Fibroblast of skin of abdomen (primary cell): ENCODE results near the gene SLC22A23. TPM values are rescaled to one million over a fixed set of nuclear protein-coding genes. Genes with fewer than 3 reads are reported as not detected.

ENCODE experiments used
- DNase-seq: peaks from one replicate; pipeline ENCODE4 v3.0.0-alpha.2; 2013
- polyA plus RNA-seq, 2 experiments: library from polyadenylated mRNA; unstranded; fragments of 120-200 nt; gene quantifications; one replicate each; pipeline ENCODE4 v1.2.1, GENCODE V29; 2013; ENCODE audit not compliant: insufficient read length in 2 of 2

SLC22A23 gene
- polyA plus RNA-seq (2013, experiment 1 of 2; ENCODE audit: insufficient read length): 2.4 TPM
- 2.2 TPM for polyA plus RNA-seq (2013, experiment 2 of 2; ENCODE audit: insufficient read length)

- peak; percentile 20 for DNase-seq
These were observed at the start of gene SLC22A23 for GRCh38 chr6:3456898-3457709. Gene SLC22A23, minus strand, starts transcription at chr6:3457050. Its CDS starts 491 bp downstream, at chr6:3456559.

GRCh38 chr6:3506200-3506599 lies 49.4 kb upstream of the SLC22A23 start:
- no peak for DNase-seq

GRCh38 chr6:3504938-3505805 lies 48.3 kb upstream of the SLC22A23 start:
- DNase-seq: no peak

- DNase-seq: no peak
These were observed 47.5 kb upstream of the SLC22A23 start for GRCh38 chr6:3504354-3504753.

GRCh38 chr6:3501826-3502500 lies 45.1 kb upstream of the SLC22A23 start:
- DNase-seq: no peak

GRCh38 chr6:3500262-3501014 lies 43.6 kb upstream of the SLC22A23 start:
- peak; percentile 88 for DNase-seq

- no peak for DNase-seq
These were observed 42.8 kb upstream of the SLC22A23 start for GRCh38 chr6:3499603-3500002.

- DNase-seq: no peak
These were observed 39.5 kb upstream of the SLC22A23 start for GRCh38 chr6:3496395-3496794.

- no peak for DNase-seq
These were observed 37.7 kb upstream of the SLC22A23 start for GRCh38 chr6:3494391-3495100.

- peak; percentile 78 for DNase-seq
These were observed 33.8 kb upstream of the SLC22A23 start for GRCh38 chr6:3490625-3490980.

- no peak for DNase-seq
These were observed 33.2 kb upstream of the SLC22A23 start for GRCh38 chr6:3489961-3490624.

GRCh38 chr6:3489027-3489757 lies 32.3 kb upstream of the SLC22A23 start:
- peak; percentile 59 for DNase-seq

- no peak for DNase-seq
These were observed 28.1 kb upstream of the SLC22A23 start for GRCh38 chr6:3484946-3485345.

- peak; percentile 88 for DNase-seq
These were observed 27.3 kb upstream of the SLC22A23 start for GRCh38 chr6:3484192-3484591.

- no peak for DNase-seq
These were observed 26.8 kb upstream of the SLC22A23 start for GRCh38 chr6:3483675-3484074.

- no peak for DNase-seq
These were observed 26.0 kb upstream of the SLC22A23 start for GRCh38 chr6:3482869-3483268.

- DNase-seq: no peak
These were observed 24.8 kb upstream of the SLC22A23 start for GRCh38 chr6:3481640-3482039.

- DNase-seq: no peak
These were observed 23.2 kb upstream of the SLC22A23 start for GRCh38 chr6:3480009-3480408.

GRCh38 chr6:3473773-3474172 lies 16.9 kb upstream of the SLC22A23 start:
- no peak for DNase-seq

- peak; percentile 29 for DNase-seq
These were observed 14.9 kb upstream of the SLC22A23 start for GRCh38 chr6:3471711-3472110.
